Heart left ventricle (tissue), 13 donors: Measurements from ENCODE around the gene IFRD1.

Source experiments
- POLR2A ChIP-seq, 2 donors: fragments of 450-650 bp; IDR thresholded peaks; one replicate each; pipeline ENCODE4 v1.6.1; 2017; ENCODE audit warnings: antibody characterized with exemption in 2 of 2, mild to moderate bottlenecking in 2 of 2, moderate library complexity in 2 of 2
- TF ChIP-seq, protein P1 (sequence below), 12 donors: fragments of 200-600 bp; sonication (generic) in 4 of 12; IDR thresholded peaks; one replicate each; pipeline versions ENCODE4 v1.5.0 to v1.8.0; 2018 to 2022; ENCODE audit warnings: antibody characterized with exemption in 12 of 12, mild to moderate bottlenecking in 5 of 12
- donor health status: ischemic (EF 13 %, LVEDD 7.1; RV severe dilation, severe dysfunction).
- donor health status: DM: no; HTN: yes; CAD: no.
- donor health status: DM: no; HTN: no; CAD: no.
- donor health status: ischemic (EF 25% LVEDD 6.9; RV normal size, moderate dysfunction).
- donor health status: ischemic (EF 25% LVEDD 5.7; RV mildly dilated, moderate dysfunction).
- donor health status: ischemic (EF 35%, LVEDD 5.7; RV mildly dilated, moderate dysfunction).
- donor health status: nonischemic (EF 11% LVEDD 7.7; RV severe dilation, severe dysfunction).
- donor health status: DM: yes; HTN: yes; CAD: no.
- donor health status: PGD.
- donor health status: ischemic (EF 29% LVEDD 5.4; RV normal size, mild dysfunction).
- donor health status: nonischemic (EF 23%, LVEDD 6.1; RV moderate dilation, normal function).

DNA sequence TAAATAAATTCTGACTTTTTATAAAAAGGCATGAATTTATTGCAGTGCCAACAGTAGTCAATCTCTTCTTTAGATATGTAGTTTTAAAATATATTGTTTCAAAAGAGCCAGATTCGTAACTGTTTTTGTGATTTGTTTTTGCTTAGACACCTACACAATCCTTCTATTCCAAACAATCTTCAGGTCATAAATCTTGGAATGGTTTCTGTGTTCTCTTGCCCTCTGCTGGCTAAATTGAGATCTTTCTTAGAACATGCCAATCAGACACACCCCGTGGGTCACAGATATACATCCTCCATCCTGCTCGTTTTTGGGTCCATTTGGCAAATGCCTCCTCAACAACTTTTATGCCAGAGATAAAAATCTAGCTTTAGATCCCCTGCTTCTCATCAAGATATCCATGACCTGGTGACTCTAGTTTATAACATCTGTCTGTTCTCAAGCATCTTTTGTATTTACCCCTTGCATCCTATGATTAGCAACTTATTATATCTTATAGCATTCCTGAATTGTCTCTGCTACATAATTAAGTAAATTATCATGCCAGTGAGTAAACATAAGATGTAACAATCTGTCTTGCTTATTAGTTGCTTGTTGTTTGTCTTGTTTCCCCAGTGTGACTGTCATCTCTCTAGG, 35.3 kb upstream of the IFRD1 start:
- TF ChIP-seq, protein P1, sequence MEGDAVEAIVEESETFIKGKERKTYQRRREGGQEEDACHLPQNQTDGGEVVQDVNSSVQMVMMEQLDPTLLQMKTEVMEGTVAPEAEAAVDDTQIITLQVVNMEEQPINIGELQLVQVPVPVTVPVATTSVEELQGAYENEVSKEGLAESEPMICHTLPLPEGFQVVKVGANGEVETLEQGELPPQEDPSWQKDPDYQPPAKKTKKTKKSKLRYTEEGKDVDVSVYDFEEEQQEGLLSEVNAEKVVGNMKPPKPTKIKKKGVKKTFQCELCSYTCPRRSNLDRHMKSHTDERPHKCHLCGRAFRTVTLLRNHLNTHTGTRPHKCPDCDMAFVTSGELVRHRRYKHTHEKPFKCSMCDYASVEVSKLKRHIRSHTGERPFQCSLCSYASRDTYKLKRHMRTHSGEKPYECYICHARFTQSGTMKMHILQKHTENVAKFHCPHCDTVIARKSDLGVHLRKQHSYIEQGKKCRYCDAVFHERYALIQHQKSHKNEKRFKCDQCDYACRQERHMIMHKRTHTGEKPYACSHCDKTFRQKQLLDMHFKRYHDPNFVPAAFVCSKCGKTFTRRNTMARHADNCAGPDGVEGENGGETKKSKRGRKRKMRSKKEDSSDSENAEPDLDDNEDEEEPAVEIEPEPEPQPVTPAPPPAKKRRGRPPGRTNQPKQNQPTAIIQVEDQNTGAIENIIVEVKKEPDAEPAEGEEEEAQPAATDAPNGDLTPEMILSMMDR (IDR thresholded peaks at IDR 0.05): peak; percentile 36 to 66 (median 51)
- TF ChIP-seq POLR2A (IDR thresholded peaks at IDR 0.05): no peak
